Stimulated activated CD8-positive, alpha-beta memory T cell treated with anti-CD3 and anti-CD28 coated beads, Interleukin-12 subunit alpha, Interleukin-12 subunit beta, amount 100 ng/mL, for 4 hours (primary cell): ENCODE data around the gene ABCA1.
"Not testable (repeated sequence)": the region's sequence is repeated elsewhere in the genome, so short reads cannot be mapped to it uniquely, and the experiment has no call there.

ENCODE experiments used
- DNase-seq: peaks from one replicate; pipeline ENCODE4 v3.0.0-alpha.2; 2020; ENCODE audit warnings: low read depth

Gene ABCA1

GRCh38 chr9:104905931-104906330, 22.0 kb downstream of the ABCA1 start:
- no peak for DNase-seq

- DNase-seq: no peak
Observed at GRCh38 chr9:104905153-104905901, 22.6 kb downstream of the ABCA1 start.

DNA sequence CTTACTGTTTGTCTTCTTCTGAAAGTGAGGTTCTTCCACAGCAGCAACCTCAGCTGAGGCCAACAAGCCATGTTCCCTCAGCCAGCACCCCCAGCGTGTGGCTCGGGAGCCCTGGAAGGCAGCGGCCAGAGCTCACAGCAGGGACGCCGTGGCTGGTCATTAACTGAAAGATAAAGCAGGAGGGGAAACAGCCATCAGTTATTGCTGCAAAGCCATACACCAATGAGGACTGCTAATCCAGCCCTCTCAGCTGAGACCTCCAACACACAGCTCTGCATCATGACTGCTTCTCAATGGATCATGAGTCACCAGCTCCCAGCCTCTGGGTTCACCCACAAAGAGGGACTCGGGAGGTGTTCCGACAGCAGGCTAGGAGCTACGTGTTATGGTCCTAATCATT, 24.3 kb downstream of the ABCA1 start:
- no peak for DNase-seq

- no peak for DNase-seq
Observed at GRCh38 chr9:104900871-104901270, 27.1 kb downstream of the ABCA1 start.

GRCh38 chr9:104900324-104900723, 27.6 kb downstream of the ABCA1 start:
- no peak for DNase-seq

- DNase-seq: no peak
Observed at GRCh38 chr9:104899759-104900247, 28.2 kb downstream of the ABCA1 start.

GRCh38 chr9:104898376-104898775, 29.6 kb downstream of the ABCA1 start:
- DNase-seq: not testable (repeated sequence)

GRCh38 chr9:104896131-104896530, 31.8 kb downstream of the ABCA1 start:
- DNase-seq: no peak

GRCh38 chr9:104895572-104895971, 32.4 kb downstream of the ABCA1 start:
- no peak for DNase-seq

DNA sequence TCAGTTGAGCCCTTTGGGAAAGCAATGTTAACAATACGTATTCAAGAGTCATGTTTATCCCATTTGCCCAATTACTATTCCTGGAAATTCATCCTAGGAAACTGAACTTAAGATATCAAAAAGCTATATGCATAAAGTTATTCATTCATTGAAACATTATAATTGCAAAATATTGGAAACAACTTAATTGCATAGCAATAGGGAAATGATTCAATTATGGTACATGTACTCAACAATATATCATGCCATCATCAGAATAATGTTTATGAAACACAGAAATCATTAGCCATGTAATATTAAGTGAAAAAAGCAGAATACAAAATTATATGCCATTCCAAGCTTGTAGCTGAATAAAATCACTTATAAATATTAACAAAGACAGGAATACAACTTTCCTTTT, 35.3 kb downstream of the ABCA1 start:
- DNase-seq: no peak

- DNase-seq: no peak
Observed at GRCh38 chr9:104890433-104890770, 37.6 kb downstream of the ABCA1 start.

GRCh38 chr9:104885818-104886709, 41.9 kb downstream of the ABCA1 start:
- no peak for DNase-seq

GRCh38 chr9:104883169-104883568, 44.8 kb downstream of the ABCA1 start:
- DNase-seq: no peak

DNA sequence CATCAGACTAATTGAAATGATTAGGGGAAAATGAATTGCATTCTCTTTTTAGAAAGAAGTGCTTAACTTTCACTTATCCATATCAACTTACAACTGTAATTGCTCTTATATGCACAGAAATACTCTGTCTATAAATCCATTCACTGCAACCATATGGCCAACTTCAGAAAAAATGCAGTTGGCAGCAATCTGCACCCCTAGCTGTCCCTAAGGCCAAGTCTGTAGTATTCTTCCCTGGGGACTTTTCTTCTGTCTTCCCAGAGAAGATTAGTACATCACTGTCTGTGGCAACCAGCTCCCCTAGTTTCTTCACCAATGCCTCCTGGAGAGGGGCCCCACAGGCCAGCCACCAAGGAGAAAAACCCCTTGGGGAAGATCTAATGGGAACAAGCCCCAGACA, 45.4 kb downstream of the ABCA1 start:
- no peak for DNase-seq

DNA sequence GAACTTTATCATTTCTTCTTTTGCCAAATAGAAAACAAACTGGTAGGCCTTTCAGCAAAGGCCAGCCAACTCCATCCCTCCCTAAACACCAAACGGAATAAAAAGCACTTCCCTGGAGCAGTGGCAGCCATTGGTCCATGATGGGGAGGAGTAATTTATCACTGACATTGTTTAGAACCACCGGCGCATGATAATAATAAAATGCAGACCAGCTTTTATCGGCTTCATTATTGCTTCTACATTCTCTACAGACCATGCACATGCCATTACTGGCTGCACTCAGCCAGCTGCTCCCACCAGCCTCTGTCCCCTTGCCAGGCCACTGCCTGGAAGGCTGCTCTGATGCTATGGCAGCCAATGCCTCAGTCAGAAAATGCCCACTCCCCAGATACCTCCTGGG, 45.9 kb downstream of the ABCA1 start:
- no peak for DNase-seq

GRCh38 chr9:104879555-104880309, 48.2 kb downstream of the ABCA1 start:
- DNase-seq: no peak

DNA sequence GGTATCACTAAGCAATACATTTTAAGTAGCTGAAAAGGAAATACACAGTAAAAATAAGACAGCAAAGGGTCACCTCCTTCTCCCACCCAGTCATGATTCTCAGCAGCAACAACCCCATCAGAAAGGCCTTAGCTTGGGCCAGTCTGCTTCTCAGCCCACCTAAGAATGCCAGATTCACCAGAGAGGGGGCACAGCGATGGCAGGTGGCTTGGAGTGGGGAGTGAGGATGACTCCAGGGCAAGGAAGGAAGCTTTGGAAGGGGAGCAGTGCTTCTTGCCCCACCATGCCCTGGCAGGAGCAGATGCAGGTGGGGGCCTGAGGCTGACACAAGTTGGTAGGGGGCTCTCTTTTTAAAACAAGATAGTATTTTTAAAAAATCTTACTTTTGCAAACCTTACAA, 51.4 kb downstream of the ABCA1 start:
- no peak for DNase-seq

- no peak for DNase-seq
Observed at GRCh38 chr9:104875897-104876296, 52.1 kb downstream of the ABCA1 start.

- no peak for DNase-seq
Observed at GRCh38 chr9:104875320-104875719, 52.6 kb downstream of the ABCA1 start.

- DNase-seq: no peak
Observed at GRCh38 chr9:104873489-104873850, 54.5 kb downstream of the ABCA1 start.

DNA sequence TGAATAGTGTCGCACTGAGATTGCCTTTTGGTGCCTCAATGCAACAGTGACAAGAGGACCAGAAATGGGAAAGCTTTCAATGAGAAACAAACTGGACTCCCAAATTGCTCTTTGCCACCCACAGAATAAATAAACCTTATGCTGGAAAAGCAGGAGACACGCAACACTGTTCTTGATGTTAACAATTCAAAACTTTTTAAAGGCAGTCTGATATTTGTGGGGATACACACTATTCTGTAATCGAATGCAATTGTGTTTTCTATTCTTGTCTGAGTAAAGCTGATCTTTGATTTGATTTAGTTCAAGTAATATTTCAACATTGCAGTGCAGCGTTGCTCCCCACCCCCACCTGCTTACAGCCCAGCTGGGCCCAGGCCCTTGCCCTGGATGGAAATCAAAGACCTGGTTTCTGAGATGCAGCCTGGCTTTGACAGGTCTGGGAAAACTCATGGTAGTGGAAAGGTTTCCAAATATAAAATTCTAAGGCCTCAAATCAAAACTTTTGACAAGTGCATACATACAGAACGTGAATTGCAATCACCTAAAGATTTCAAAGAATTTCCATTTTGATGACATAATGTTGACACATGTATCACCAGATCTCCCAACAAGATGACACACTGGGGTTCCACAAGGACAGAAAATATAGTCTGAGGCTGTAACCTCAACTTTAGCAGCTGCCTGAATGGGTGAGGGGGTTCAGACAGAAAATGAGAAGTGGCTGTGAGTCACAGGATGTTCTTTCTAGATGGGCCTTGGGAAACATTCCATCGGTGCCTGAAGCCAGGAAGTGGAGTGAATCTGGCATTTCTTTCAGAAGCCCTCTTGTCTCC, 55.1 kb downstream of the ABCA1 start:
- DNase-seq: no peak
